ENCODE measurements around the gene UTF1.
"Not testable (repeated sequence)": the region's sequence is repeated elsewhere in the genome, so short reads cannot be mapped to it uniquely, and the experiment has no call there.

UTF1 gene

GRCh38 chr10:133229265-133230043, 563 bp upstream of the UTF1 start:
- DNase-seq (ENCODE audit: low spot score), result no peak

- DNase-seq (ENCODE audit: low spot score), result peak; percentile 79
Observed at GRCh38 chr10:133230387-133231195, 574 bp downstream of the UTF1 start.

- DNase-seq (ENCODE audit: low spot score), result no peak
Observed at GRCh38 chr10:133231244-133231945, 1.4 kb downstream of the UTF1 start.

GRCh38 chr10:133231946-133232574, 2.0 kb downstream of the UTF1 start:
- no peak for DNase-seq (ENCODE audit: low spot score)

DNA sequence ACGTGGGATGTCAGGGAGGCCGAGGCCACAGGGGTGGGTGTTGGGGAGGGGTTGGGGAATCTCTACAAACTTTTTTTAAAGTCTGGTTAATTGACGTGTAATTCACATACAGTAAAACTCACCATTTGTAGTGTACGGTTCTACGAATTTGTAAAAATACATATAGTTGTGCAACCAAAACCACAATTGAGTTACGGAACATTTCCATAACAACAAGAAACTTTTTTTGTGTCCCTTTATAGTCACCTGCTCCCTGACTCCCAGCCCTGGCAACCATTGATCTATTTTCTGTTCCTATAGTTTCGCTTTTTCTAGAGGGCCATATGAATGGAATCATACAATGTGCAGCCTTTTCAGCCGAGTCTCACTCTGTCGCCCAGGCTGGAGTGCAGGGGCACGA, 4.8 kb downstream of the UTF1 start:
- not testable (repeated sequence) for DNase-seq (ENCODE audit: low spot score)

DNA sequence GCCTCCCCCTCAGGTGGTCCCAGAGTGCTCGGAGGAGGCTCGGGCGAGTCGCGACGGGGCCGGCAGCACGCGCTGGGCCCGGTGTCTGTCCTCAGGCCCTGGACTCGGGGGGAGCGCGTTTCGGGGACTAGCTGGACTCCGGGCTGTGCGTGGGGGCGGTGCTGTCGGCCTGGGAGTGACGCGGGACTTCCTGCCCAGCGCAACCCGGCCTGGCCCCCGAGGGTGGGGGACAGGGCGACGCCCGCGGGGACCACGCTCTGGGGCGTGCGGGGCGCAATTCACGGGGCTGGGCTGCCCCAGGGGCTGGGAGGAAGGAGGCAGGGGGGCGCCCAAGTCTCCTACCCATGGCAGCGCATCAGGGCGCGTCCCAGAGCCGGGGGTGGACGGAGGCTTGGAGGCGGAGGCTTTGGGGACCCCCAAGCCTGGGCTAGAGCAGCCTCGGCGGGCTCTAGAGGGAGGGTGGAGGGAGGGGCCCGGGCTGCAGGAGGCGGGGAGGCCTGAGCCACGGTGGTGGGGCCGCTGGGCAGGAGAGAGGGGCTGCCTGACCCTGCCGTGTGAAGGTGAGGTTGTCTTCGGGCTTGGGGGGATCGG, 5.3 kb downstream of the UTF1 start:
- no peak for DNase-seq (ENCODE audit: low spot score)

DNA sequence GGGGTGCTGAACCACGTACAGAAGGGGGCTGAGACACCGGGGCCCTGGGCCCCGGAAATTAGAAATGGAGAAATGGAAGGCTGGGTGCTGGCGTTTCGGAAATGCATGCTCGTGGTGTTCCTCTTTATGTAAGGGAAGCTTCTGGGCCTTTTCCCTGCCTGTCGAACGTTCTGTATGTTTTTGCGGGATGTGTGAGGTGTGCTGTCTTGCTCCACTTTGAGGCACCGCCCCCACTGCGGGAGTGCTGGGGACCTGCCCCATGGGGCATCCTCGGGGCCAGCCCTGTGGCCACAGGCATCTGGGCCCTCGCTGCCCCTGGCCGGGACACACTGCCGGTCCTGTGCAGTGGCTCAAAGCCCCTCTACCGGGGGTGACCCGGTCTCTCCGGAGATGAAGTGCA, 5.9 kb downstream of the UTF1 start:
- DNase-seq (ENCODE audit: low spot score), result no peak

GRCh38 chr10:133236401-133237240, 6.6 kb downstream of the UTF1 start:
- no peak for DNase-seq (ENCODE audit: low spot score)

- no peak for DNase-seq (ENCODE audit: low spot score)
Observed at GRCh38 chr10:133237241-133237587, 7.2 kb downstream of the UTF1 start.

DNA sequence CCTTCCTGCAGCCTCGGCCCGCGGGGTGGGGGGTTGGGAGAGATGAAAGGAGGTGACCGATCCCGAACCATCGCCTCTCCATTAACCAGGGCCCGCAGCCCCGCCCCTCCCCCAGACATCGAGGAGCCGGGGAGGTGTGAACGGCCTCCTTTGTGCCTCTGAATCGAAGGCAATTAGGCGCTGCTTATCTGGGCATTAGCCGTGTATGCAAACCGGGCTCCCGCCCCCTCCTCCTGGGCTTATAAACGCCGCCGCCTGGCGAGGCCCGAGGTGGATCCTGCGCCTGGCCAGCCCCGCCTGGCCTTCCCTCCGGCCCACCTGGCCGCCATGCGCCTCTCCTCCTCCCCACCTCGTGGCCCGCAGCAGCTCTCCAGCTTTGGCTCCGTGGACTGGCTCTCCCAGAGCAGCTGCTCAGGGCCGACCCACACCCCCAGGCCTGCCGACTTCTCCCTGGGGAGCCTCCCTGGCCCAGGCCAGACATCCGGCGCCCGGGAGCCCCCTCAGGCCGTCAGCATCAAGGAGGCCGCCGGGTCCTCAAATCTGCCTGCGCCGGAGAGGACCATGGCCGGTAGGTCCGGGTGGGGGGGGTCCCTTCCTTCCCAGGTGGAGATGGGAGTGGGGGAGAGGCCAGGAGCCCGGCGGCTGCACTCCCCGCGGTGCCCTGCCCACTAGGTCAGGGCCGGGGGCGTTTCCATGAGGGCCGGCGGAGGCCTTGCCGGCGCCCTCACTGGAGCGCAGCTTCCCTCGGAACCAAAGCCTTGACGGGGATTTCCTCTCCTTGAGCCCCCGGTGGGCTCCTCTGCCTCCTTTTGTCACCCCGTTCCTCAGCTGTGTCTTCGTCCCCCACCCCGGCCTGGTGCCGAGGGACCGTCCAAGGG, 7.8 kb downstream of the UTF1 start, which contains the start of gene VENTX:
Gene VENTX (plus strand): TSS at position 268 of the 878 bp plus-strand sequence. CDS start 60 bp downstream, at position 328.
- peak; percentile 67 for DNase-seq (ENCODE audit: low spot score)

- no peak for DNase-seq (ENCODE audit: low spot score)
Observed at GRCh38 chr10:133238466-133238804, 8.4 kb downstream of the UTF1 start.

- DNase-seq (ENCODE audit: low spot score), result no peak
Observed at GRCh38 chr10:133239990-133240389, 10.0 kb downstream of the UTF1 start.

DNA sequence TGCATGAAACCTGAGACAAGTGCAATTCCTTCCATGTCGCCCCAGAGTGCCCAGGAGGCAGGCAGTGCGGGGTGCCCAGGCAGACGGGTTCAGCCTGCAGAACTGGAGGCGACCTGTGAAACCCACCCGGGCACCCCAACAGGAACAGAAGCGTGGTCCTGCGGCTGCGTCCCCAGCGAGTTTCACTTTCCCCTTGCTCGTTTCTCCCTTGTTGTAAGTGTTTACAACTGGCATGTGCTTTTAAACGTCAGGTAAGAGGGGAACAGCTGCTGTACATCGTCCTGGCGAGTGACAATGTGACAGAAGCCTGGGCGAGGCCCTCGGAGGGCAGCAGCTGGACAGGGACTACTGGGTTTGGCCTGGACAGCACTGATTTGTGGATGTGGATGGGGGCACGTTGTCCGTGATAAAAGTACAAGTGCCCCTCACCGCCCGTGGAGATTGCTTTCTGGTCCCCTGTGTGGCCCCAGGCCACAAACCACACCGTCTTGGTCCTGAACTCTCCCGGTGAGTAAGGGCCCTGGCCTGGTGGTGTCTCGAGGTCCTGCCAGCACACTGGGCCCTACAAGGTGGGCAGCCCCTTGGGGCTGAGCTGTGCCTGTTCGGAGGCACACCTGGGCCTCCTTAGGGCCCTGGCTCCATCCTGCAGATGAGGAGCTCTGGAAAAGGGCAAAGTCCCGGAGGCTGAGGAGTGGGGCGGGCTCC, 11.6 kb downstream of the UTF1 start:
- DNase-seq (ENCODE audit: low spot score), result no peak

- no peak for DNase-seq (ENCODE audit: low spot score)
Observed at GRCh38 chr10:133242611-133243356, 12.8 kb downstream of the UTF1 start.

DNA sequence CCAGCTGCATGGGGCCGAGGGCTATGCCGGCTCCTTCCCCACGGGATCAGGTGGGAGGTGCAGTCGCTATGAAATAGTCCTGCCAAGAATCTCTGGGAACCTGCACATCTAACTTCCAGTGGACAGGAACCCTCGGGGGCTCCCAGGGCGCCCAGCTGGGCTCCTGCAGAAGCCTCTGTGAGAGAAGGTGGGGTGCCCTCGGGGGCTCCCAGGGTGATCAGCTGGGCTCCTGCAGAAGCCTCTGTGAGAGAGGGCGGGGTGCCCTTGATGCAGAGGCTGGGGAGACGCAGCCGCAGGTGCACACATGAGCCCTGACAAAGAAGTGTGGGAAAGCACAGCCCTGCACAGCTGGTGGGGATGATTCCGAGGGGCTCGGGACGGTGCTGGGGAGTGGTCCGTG, 13.6 kb downstream of the UTF1 start:
- DNase-seq (ENCODE audit: low spot score), result no peak

GRCh38 chr10:133245439-133246235, 15.6 kb downstream of the UTF1 start:
- no peak for DNase-seq (ENCODE audit: low spot score)

DNA sequence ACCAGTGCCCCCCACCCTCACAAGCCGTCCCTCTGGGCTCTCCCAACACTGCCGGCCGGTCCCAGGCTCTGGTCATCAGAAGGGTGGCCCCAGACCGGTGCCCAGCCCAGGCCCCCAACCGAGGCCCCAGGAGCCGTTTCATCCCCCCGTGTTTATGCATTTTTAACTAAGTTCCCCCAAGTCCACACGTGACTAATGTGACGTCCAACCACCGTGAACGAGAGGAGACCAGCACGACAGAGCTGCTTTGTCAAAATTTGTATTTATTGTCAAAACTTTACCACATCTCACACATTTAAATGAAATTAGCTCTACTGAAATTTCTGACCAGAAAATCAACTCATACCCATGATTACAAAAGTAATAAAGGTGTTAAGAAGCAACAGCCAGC, 16.2 kb downstream of the UTF1 start:
- DNase-seq (ENCODE audit: low spot score), result no peak

Data from iPS-NIHi11 (cell line).